Uterine smooth muscle cell (primary cell): ENCODE measurements around the gene PPEF1. TPM values are rescaled to one million over a fixed set of nuclear protein-coding genes. Genes with fewer than 3 reads are reported as not detected.

Source experiments
- total RNA-seq: library from RNA; depleted of rRNA; stranded (reverse); fragments of >200 nt; gene quantifications from 2 replicates; pipeline ENCODE4 v1.2.3, GENCODE V29; 2014

The PPEF1 gene, protein sequence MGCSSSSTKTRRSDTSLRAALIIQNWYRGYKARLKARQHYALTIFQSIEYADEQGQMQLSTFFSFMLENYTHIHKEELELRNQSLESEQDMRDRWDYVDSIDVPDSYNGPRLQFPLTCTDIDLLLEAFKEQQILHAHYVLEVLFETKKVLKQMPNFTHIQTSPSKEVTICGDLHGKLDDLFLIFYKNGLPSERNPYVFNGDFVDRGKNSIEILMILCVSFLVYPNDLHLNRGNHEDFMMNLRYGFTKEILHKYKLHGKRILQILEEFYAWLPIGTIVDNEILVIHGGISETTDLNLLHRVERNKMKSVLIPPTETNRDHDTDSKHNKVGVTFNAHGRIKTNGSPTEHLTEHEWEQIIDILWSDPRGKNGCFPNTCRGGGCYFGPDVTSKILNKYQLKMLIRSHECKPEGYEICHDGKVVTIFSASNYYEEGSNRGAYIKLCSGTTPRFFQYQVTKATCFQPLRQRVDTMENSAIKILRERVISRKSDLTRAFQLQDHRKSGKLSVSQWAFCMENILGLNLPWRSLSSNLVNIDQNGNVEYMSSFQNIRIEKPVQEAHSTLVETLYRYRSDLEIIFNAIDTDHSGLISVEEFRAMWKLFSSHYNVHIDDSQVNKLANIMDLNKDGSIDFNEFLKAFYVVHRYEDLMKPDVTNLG
- total RNA-seq, result not detected in 2 replicates

DNA sequence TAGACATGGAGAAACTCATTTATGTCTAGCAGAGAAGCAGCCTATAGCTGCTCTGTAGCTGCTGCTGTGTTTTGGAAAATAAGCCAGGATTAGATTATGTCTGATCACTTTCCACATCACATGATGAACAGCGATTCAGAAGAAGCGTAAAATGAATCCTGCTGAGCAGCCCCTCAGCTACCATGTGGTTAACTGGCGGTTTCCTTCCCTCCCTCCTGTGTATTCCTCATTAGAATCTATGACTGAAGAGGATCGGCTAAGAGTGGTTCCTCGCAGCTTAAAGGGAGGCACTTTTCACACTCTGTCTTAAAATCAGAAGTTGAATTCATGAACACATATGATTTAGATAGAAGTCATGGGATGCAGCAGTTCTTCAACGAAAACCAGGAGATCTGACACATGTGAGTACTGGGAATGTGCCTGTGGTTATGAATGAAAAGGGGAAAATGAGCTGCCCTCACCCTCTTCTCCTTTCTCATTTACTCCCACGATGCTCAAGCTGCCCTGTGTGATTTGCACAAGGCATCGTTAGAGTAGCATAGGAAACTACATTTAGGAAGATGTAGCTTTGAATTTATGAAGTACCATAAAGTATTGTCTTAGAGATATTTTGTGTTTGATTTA lies at the start of gene PPEF1:
TSS of gene PPEF1 (plus strand) at position 220 of the 624 bp plus-strand sequence. CDS start at position 356, 136 bp downstream.

GRCh38 chrX:18672008-18672407 lies 35.4 kb upstream of the PPEF1 start, which contains the start of gene RS1:
TSS of gene RS1 (minus strand) at chrX:18672108. CDS start at chrX:18672068, 40 bp downstream.

Other genes starting within 250 kb of the PPEF1 start
- not detected in 2 replicates for gene RS1, start 35.5 kb upstream of the PPEF1 start, total RNA-seq